Endometrium (tissue), 2 donors: ENCODE data around the gene VPS26A.
A peak's percentile ranks its signal among the peaks of the same experiment; 100 is the strongest.

Experiments
- FAIRE-seq: peaks from 2 replicates; lab custom pipeline; 2012; peaks lifted over from hg19 to GRCh38; lab: Jason Lieb, UNC
- donor health status: control.
- donor health status: control.

Gene VPS26A

GRCh38 chr10:69179089-69179742, 55.2 kb downstream of the VPS26A start:
- no peak for FAIRE-seq

GRCh38 chr10:69179743-69180524, 56.0 kb downstream of the VPS26A start, which contains the start of gene SUPV3L1:
Gene SUPV3L1, plus strand, starts transcription at chr10:69180234. Its CDS starts 58 bp downstream, at chr10:69180292.
- peak; percentile 23 for FAIRE-seq

- no peak for FAIRE-seq
Observed at GRCh38 chr10:69180525-69181204, 56.7 kb downstream of the VPS26A start.

- no peak for FAIRE-seq
Observed at GRCh38 chr10:69181433-69181832, 57.5 kb downstream of the VPS26A start.

DNA sequence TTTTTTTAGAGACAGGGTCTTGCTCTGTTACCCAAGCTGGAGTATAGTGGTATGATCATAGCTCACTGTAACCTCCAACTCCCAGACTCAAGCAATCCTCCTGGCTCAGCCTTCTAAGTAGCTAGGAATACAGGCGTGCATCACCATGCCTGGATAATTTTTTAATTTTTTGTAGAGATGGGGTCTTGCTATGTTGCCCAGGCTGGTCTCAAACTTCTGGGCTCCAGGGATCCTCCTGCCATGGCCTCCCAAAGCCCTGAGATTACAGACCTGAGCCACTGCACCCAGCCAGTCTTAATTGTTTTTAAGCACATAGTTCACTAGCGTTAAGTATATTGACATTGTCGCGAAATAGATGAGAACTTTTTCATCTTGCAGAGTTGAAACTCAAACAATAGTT, 58.0 kb downstream of the VPS26A start:
- no peak for FAIRE-seq

DNA sequence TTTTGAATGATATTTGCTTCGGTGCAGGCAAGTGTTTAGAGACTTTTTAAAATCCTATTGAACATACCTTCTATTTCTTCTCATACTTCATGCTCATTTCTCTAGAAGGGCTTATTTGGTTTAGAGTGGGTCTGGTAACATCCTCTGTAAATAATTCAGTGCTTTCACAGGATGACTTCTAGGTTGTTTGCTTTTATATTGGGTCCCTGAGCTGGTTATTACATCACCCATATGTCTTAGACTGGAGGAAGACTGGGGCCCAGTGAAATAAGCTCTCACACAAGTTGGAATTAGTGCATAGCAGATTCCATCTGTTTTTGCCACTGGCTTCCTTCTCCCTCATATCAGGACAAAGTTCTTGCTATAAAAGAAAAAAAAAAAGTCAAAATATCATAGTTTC, 62.5 kb downstream of the VPS26A start:
- no peak for FAIRE-seq

- no peak for FAIRE-seq
Observed at GRCh38 chr10:69201045-69201444, 77.1 kb downstream of the VPS26A start.

DNA sequence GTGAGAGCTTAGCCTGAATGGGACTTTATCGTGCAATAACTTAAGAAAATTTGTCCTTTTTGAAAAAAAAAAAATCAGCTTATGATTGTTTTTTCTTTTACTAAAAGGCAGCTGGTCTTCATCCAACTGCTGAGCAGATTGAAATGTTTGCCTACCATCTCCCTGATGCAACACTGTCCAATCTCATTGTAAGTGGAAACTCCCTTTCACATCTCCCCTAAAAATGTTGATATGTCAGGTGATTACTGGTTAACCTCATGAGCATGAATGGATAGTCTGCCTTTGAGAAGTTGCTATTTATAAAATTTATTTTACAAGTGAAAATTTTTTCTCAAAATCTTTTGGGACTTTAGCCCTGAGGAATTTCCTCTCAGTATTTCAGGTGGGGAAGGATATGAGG, 78.4 kb downstream of the VPS26A start:
- FAIRE-seq, result no peak

DNA sequence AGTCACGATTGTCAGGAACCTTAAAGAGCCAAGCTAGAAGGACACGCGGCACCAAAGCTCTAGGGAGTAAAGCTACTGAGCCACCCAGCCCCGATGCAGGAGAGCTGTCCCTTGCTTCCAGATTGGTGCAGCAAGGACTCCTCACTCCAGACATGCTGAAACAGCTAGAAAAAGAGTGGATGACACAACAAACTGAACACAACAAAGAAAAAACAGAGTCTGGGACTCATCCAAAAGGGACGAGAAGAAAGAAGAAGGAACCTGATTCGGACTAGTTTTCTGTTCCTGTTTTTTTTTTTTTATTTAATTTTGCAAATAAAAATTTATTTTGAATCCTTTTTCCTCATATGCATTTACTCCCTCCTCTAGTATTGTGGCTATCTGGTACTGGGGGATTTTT, 84.8 kb downstream of the VPS26A start:
- FAIRE-seq, result no peak

DNA sequence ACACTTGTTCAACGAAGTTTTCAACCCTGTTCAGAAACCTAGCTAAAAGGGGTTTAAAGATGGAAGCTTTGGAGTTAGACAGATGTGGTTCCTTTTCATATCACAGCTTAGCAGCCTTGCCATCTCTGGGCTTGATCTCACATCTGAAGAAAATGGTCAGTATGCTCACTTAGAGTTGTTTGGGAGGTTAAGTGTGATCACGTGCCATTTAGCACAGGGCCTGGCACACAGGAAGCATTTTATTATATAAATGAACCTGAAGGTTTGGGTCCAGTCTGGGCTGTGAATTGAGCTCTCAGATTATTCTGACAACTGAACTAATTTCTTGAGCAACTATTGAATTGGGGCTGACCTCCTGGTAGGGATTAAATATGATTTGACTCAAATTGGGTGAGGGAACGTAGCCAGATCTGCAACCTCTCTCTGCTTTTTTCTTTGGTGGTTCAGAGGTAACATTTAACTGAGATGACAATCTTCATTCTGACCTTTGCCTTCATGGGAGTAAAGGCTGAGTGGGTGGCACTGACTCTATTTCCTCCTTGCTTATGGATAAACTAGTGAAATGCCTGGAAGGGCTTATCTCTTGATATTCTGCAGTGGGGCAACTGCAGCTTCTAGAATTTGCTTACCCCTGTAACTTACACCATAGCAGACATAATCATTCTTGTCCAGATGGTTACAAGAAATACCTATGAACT, 86.0 kb downstream of the VPS26A start:
- no peak for FAIRE-seq

- FAIRE-seq, result no peak
Observed at GRCh38 chr10:69211104-69211503, 87.1 kb downstream of the VPS26A start.

- no peak for FAIRE-seq
Observed at GRCh38 chr10:69211524-69211923, 87.5 kb downstream of the VPS26A start.

DNA sequence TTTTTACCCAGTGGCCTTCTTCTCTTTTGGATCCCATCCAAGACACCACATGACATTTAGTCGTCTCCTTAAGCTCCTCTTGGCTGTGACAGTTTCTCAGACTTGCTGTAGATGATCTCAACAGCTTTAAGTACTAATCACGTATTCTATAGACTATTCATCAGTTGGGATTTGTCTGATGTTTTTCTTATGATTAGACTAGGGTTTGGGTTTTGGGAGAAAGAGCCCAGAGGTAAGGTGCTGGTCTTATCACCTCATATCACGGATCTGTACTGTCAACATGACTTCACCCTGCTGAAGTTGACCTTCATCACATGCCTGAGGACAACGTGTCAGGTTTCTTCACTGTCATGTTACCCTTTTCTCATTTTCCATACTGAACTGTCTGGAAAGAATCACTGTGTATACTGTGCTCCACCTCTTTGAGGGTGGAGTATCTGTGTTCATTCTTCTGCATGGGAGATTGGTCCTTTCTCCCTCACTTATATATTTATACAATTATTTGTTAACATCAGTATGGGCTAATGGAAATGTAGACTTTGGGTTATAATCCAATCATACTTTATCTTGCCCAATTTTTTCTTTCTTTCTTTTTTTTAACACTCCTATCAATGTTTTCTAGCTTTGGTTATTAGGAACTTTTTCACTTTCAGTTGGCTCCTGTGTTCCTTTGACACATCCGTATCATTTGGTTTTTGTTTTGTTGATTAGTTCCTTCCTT, 89.8 kb downstream of the VPS26A start:
- FAIRE-seq, result no peak

DNA sequence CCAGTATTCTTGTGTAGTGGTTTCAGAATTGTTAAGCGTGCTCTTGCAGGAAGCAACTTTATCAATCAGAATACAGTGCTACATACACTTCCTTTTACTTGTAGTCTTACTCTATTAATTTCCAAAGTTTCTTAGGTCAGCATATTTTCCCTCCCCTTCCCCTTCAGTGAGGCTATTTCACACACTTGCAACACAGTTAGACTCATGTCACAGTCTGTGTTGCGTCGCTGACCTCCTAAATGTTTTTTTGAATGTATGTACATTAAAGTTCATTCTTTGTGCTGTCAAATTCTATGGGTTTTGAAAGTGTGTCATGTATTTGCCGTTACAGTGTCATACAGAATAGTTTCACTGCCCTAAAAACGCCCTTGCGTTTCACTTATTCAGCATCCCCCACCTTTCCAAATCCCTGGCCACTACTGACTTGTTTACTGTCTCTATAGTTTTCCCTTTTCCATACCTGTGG, 90.7 kb downstream of the VPS26A start:
- FAIRE-seq, result no peak

- no peak for FAIRE-seq
Observed at GRCh38 chr10:69215405-69216171, 91.6 kb downstream of the VPS26A start.

DNA sequence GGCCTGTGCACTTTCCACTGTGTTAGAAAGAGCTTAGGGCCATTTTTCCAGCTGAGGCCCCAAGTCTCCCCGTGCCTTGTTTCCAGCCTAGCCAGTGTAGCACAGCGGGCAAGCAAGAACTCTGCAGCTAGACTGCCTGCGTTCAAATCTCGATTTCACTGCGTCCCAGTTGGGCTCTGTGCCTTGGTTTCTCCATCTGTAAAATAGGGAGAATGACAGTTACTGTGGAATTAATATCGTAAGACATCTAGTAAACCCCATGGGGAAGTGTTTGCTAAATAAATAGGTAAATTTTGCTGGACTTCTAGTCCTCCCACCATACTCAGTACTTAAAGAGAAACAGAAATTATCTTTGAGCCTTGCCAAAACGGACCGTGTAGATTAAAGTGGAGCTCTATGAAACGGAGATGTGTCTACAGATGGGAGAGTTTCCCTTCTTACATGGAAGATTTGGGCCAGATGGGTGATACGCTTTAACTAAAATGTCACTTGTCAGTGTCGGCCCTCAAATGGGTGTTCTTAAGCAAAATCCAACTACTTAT, 92.7 kb downstream of the VPS26A start:
- FAIRE-seq, result no peak

GRCh38 chr10:69217119-69217754, 93.3 kb downstream of the VPS26A start:
- FAIRE-seq, result no peak

DNA sequence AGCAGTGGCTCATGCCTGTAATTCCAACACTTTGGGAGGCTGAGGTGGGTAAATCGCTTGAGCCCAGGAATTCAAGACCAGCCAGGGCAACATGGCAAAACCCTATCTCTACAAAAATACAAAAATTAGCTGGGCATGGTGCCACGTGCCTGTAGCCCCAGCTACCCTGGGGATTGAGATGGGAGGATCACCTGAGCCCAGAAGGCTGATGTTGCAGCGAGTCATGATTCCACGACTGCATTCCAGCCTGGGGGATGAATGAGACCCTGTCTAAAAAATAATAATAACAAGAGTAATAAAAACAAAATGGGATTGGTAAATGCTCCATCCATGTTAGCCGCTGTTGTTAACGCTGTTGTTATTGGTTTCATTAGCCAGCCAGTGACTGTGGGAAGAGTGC, 94.9 kb downstream of the VPS26A start:
- no peak for FAIRE-seq

DNA sequence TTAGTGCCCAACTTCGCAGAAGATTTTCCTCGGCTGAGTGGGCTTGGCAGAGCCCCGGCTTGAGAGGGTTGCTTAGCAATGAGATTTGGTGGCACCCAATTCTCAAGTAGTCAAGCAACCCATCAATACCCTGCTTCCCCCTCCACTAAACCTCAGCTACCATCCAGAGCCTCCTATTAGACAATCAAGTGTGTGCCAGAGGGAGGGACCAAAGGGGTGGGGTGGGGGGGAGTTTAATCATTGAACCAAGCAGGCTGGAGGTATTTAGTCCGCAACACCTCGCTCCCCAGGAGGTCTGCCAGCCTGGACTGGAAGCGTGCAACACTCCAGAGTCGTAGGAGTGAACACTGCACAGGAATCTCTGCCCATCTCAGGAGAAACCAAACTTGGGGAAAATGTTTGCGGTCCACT, 96.1 kb downstream of the VPS26A start, which contains the start of gene HKDC1:
Gene HKDC1 (plus strand): TSS at position 292 of the 411 bp plus-strand sequence. CDS start 104 bp downstream, at position 396.
- no peak for FAIRE-seq

GRCh38 chr10:69220507-69220906, 96.5 kb downstream of the VPS26A start:
- FAIRE-seq, result no peak
